WTC11 (cell line): ENCODE data around the gene SHC2. TPM values are rescaled to one million over a fixed set of nuclear protein-coding genes. Genes with fewer than 3 reads are reported as not detected.

Experiments
- ATAC-seq: fragments of 200-7000 bp; cut with Tn5 transposase; 2 replicates; pipeline ENCODE4 v1.10.0; 2021; ENCODE audit warnings: mild to moderate bottlenecking, moderate library complexity
- CTCF ChIA-PET: fragments of 300-600 bp; sonication (Branson Sonifier 250); formaldehyde crosslinking; loops from one replicate; lab custom pipeline; 2021; ENCODE audit warnings: antibody characterized with exemption; lab: Charles Lee
- POLR2A ChIA-PET: fragments of 350-600 bp; sonication (Branson Sonifier 250); formaldehyde crosslinking; loops from one replicate; lab custom pipeline; 2021; ENCODE audit warnings: antibody characterized with exemption; lab: Charles Lee
- DNase-seq: peaks from one replicate; pipeline ENCODE4 v3.0.0; 2021; ENCODE audit warnings: low spot score
- H3K27ac Mint-ChIP-seq: 2 replicates; pipeline ENCODE4 v1.8.0; 2021; ENCODE audit warnings: mixed read lengths
- H3K27me3 Mint-ChIP-seq: 2 replicates; pipeline ENCODE4 v1.8.0; 2021; ENCODE audit warnings: low read depth, mild to moderate bottlenecking, moderate library complexity, mixed read lengths
- H3K36me3 Mint-ChIP-seq: 2 replicates; pipeline ENCODE4 v1.8.0; 2021; ENCODE audit warnings: mixed read lengths
- H3K4me1 Mint-ChIP-seq: 2 replicates; pipeline ENCODE4 v1.8.0; 2022; ENCODE audit warnings: mixed read lengths
- H3K4me3 Mint-ChIP-seq: 2 replicates; pipeline ENCODE4 v1.8.0; 2021; ENCODE audit warnings: mild to moderate bottlenecking, moderate library complexity, mixed read lengths
- H3K9me3 Mint-ChIP-seq: 2 replicates; pipeline ENCODE4 v1.8.0; 2021; ENCODE audit warnings: mixed read lengths
- ATF2 ChIP-seq: sonication (generic); formaldehyde crosslinking; IDR thresholded peaks from 2 replicates; pipeline ENCODE4 v1.8.1; 2022; ENCODE audit warnings: low read depth, missing genetic modification reagents, borderline replicate concordance
- ATF3 ChIP-seq: sonication (generic); formaldehyde crosslinking; conservative IDR thresholded peaks from 2 replicates; pipeline ENCODE4 v1.8.1; 2022; ENCODE audit warnings: mild to moderate bottlenecking, missing genetic modification reagents
- CDX4 ChIP-seq: fragments of 250-450 bp; sonication (Bioruptor Pico); IDR thresholded peaks from 2 replicates; pipeline ENCODE4 v1.9.0; 2021; ENCODE audit warnings: moderate library complexity, mild to moderate bottlenecking, inconsistent platforms, borderline replicate concordance
- ELF4 ChIP-seq: sonication (generic); formaldehyde crosslinking; IDR thresholded peaks from 2 replicates; pipeline ENCODE4 v1.8.1; 2022; ENCODE audit warnings: low read depth, mild to moderate bottlenecking, moderate library complexity, missing genetic modification reagents
- FOXK1 ChIP-seq: sonication (generic); formaldehyde crosslinking; IDR thresholded peaks from 2 replicates; pipeline ENCODE4 v1.8.0; 2022; ENCODE audit warnings: mild to moderate bottlenecking, moderate library complexity, missing genetic modification reagents
- GTF2I ChIP-seq: fragments of 250-450 bp; sonication (Bioruptor Pico); conservative IDR thresholded peaks from 2 replicates; pipeline ENCODE4 v1.4.0; 2021; ENCODE audit warnings: mild to moderate bottlenecking
- IRF2 ChIP-seq: sonication (generic); formaldehyde crosslinking; IDR thresholded peaks from 2 replicates; pipeline ENCODE4 v1.8.0; 2022; ENCODE audit warnings: low read depth, missing genetic modification reagents, borderline replicate concordance
- MAX ChIP-seq: sonication (generic); formaldehyde crosslinking; IDR thresholded peaks from 2 replicates; pipeline ENCODE4 v1.8.0; 2022; ENCODE audit warnings: mild to moderate bottlenecking, missing genetic modification reagents
- NFATC4 ChIP-seq: fragments of 250-450 bp; sonication (Bioruptor Pico); IDR thresholded peaks from 2 replicates; pipeline ENCODE4 v1.9.0; 2021; ENCODE audit warnings: mild to moderate bottlenecking
- NR2C2 ChIP-seq: sonication (generic); formaldehyde crosslinking; IDR thresholded peaks from 2 replicates; pipeline ENCODE4 v1.8.0; 2022; ENCODE audit warnings: mild to moderate bottlenecking, missing genetic modification reagents
- PRDM15 ChIP-seq: sonication (generic); formaldehyde crosslinking; IDR thresholded peaks from 2 replicates; pipeline ENCODE4 v1.8.0; 2022; ENCODE audit warnings: missing genetic modification reagents
- SMAD3 ChIP-seq: sonication (generic); formaldehyde crosslinking; IDR thresholded peaks from 2 replicates; pipeline ENCODE4 v1.8.0; 2022; ENCODE audit warnings: missing genetic modification reagents, mild to moderate bottlenecking, borderline replicate concordance
- SMAD4 ChIP-seq: sonication (generic); formaldehyde crosslinking; IDR thresholded peaks from 2 replicates; pipeline ENCODE4 v1.8.0; 2022; ENCODE audit warnings: mild to moderate bottlenecking, missing genetic modification reagents
- TP53 ChIP-seq: sonication (generic); formaldehyde crosslinking; IDR thresholded peaks from 2 replicates; pipeline ENCODE4 v1.8.1; 2023; ENCODE audit warnings: mild to moderate bottlenecking, missing genetic modification reagents
- ZNF121 ChIP-seq: sonication (generic); formaldehyde crosslinking; IDR thresholded peaks from 2 replicates; pipeline ENCODE4 v1.8.0; 2023; ENCODE audit warnings: missing genetic modification reagents
- ZNF138 ChIP-seq: sonication (generic); formaldehyde crosslinking; conservative IDR thresholded peaks from 2 replicates; pipeline ENCODE4 v1.8.1; 2022; ENCODE audit warnings: mild to moderate bottlenecking, moderate library complexity, missing genetic modification reagents
- total RNA-seq: library from RNA; stranded (reverse); gene quantifications from 3 replicates; pipeline ENCODE4 v1.2.3, GENCODE V29; 2021

Gene SHC2
- total RNA-seq, 1 experiment from 2014 or later = 8.4 TPM

GRCh38 chr19:389935-390289 lies 70.9 kb downstream of the SHC2 start:
- DNase-seq = no peak
- Mint-ChIP-seq H3K9me3 (peaks cover 13% of the 10 kb centered on the region), H3K4me3 (no peak overlapping the region), H3K27ac (no peak overlapping the region), H3K27me3 (peaks cover 7% of the 10 kb centered on the region), H3K4me1 (peaks cover 16% of the 10 kb centered on the region), H3K36me3 (peaks cover 5% of the 10 kb centered on the region; the same call in 1 of the 2 replicates)
- ATAC-seq = no peak
- ChIA-PET CTCF (interaction anchor here (1.4 to 2.2 kb wide), 6 partner anchors 22 to 121 kb away, joined by 5 to 7 read pairs (median 6); no protein-coding TSS in a partner anchor), POLR2A (interaction anchor here (1.5 kb wide), 1 partner anchor 121 kb away, joined by 4 read pairs; no protein-coding TSS in a partner anchor)
- TF ChIP-seq SMAD4 (CRISPR knock-in tag) = no peak
- TF ChIP-seq NFATC4 (CRISPR knock-in tag) = no peak
- no peak for TF ChIP-seq CDX4 (CRISPR knock-in tag)
- TF ChIP-seq ATF2 = no peak
- TF ChIP-seq MAX = no peak
- TF ChIP-seq ELF4 (CRISPR knock-in tag) = no peak
- TF ChIP-seq ZNF121 (CRISPR knock-in tag) = no peak
- no peak for TF ChIP-seq NR2C2 (CRISPR knock-in tag)
- TF ChIP-seq ZNF138 (CRISPR knock-in tag) = no peak
- no peak for TF ChIP-seq GTF2I (CRISPR knock-in tag)
- TF ChIP-seq SMAD3 (CRISPR knock-in tag) = no peak
- no peak for TF ChIP-seq ATF3 (CRISPR knock-in tag)
- TF ChIP-seq FOXK1 (CRISPR knock-in tag) = no peak
- TF ChIP-seq PRDM15 (CRISPR knock-in tag) = no peak
- TF ChIP-seq TP53 = no peak

- DNase-seq (peak; percentile 33), ATAC-seq (peak; percentile 24; the same call in 1 of the 2 replicates)
- no peak overlapping the region for H3K4me3 Mint-ChIP-seq
- peaks cover 13% of the 10 kb centered on the region for H3K9me3 Mint-ChIP-seq
- no peak overlapping the region for H3K27ac Mint-ChIP-seq
- peaks cover 5% of the 10 kb centered on the region; the same call in 1 of the 2 replicates for H3K36me3 Mint-ChIP-seq
- peaks cover 7% of the 10 kb centered on the region for H3K27me3 Mint-ChIP-seq
- ChIA-PET CTCF (interaction anchor here (0.6 to 2.2 kb wide), 7 partner anchors 23 to 142 kb away, joined by 4 to 7 read pairs (median 6); no protein-coding TSS in a partner anchor), POLR2A (interaction anchor here (0.6 to 1.5 kb wide), 2 partner anchors 73 to 121 kb away, joined by 4 to 7 read pairs; no protein-coding TSS in a partner anchor)
- peaks cover 19% of the 10 kb centered on the region for H3K4me1 Mint-ChIP-seq
- TF ChIP-seq IRF2 = no peak
Measured at GRCh38 chr19:389255-389934, 71.4 kb downstream of the SHC2 start.
